HepG2 (cell line): ENCODE measurements around the gene ECSIT. TPM values are rescaled to one million over a fixed set of nuclear protein-coding genes. Genes with fewer than 3 reads are reported as not detected.

Experiments used
- AGO2 ChIP-seq: fragments of 200-400 bp; formaldehyde crosslinking; optimal IDR thresholded peaks from 2 replicates; pipeline ENCODE3; 2017; ENCODE audit warnings: mild to moderate bottlenecking, low read depth, low read length, moderate library complexity
- FOXM1 ChIP-seq: sonication (generic); formaldehyde crosslinking; IDR thresholded peaks from 2 replicates; pipeline ENCODE4 v1.5.0; 2020; ENCODE audit warnings: missing genetic modification reagents
- HOMEZ ChIP-seq: IDR thresholded peaks from 2 replicates; pipeline ENCODE4 v1.6.1; 2016; ENCODE audit warnings: low read depth
- KMT2A ChIP-seq: sonication (generic); formaldehyde crosslinking; IDR thresholded peaks from 2 replicates; pipeline ENCODE4 v1.4.0; 2020; ENCODE audit warnings: missing genetic modification reagents
- NKX3-1 ChIP-seq: sonication (generic); formaldehyde crosslinking; IDR thresholded peaks from 2 replicates; pipeline ENCODE4 v1.5.0; 2020; ENCODE audit warnings: missing genetic modification reagents
- NR0B2 ChIP-seq: sonication (generic); formaldehyde crosslinking; IDR thresholded peaks from 2 replicates; pipeline ENCODE4 v1.4.0; 2020; ENCODE audit warnings: mild to moderate bottlenecking, missing genetic modification reagents
- PAF1 ChIP-seq: IDR thresholded peaks from 2 replicates; pipeline ENCODE4 v1.6.1; 2016; ENCODE audit warnings: missing genetic modification reagents, missing compliant biosample characterization
- PCBP1 ChIP-seq: fragments of 200-400 bp; formaldehyde crosslinking; IDR thresholded peaks from 2 replicates; pipeline ENCODE4 v1.6.1; 2017; ENCODE audit warnings: mild to moderate bottlenecking, low read depth, low read length, borderline replicate concordance
- RARG ChIP-seq: sonication (generic); formaldehyde crosslinking; IDR thresholded peaks from 2 replicates; pipeline ENCODE4 v1.4.0; 2020; ENCODE audit warnings: low read depth, mild to moderate bottlenecking, missing genetic modification reagents
- REL ChIP-seq: sonication (generic); formaldehyde crosslinking; conservative IDR thresholded peaks from 2 replicates; pipeline ENCODE4 v1.8.0; 2022; ENCODE audit warnings: mild to moderate bottlenecking, missing genetic modification reagents, moderate library complexity
- SAP130 ChIP-seq: IDR thresholded peaks from 2 replicates; pipeline ENCODE4 v1.6.1; 2016; ENCODE audit warnings: low read depth
- SNAI1 ChIP-seq: sonication (generic); formaldehyde crosslinking; IDR thresholded peaks from 2 replicates; pipeline ENCODE4 v1.5.0; 2020; ENCODE audit warnings: mild to moderate bottlenecking, missing genetic modification reagents, borderline replicate concordance
- ZNF282 ChIP-seq: fragments of 450-650 bp; IDR thresholded peaks from 2 replicates; pipeline ENCODE4 v1.6.1; 2018; ENCODE audit not compliant: partially characterized antibody
- ZNF34 ChIP-seq: sonication (generic); formaldehyde crosslinking; IDR thresholded peaks from 2 replicates; pipeline ENCODE4 v1.4.0; 2020; ENCODE audit warnings: mild to moderate bottlenecking, missing genetic modification reagents, borderline replicate concordance
- ZNF460 ChIP-seq: sonication (generic); formaldehyde crosslinking; IDR thresholded peaks from 2 replicates; pipeline ENCODE4 v1.5.1; 2020; ENCODE audit warnings: missing genetic modification reagents, mild to moderate bottlenecking, borderline replicate concordance
- ZNF552 ChIP-seq: sonication (generic); formaldehyde crosslinking; IDR thresholded peaks from 2 replicates; pipeline ENCODE4 v1.9.0; 2022; ENCODE audit warnings: missing genetic modification reagents, mild to moderate bottlenecking, borderline replicate concordance
- ZNF572 ChIP-seq: sonication (generic); formaldehyde crosslinking; IDR thresholded peaks from 2 replicates; pipeline ENCODE4 v1.5.1; 2020; ENCODE audit warnings: mild to moderate bottlenecking, missing genetic modification reagents
- ZNF646 ChIP-seq: sonication (generic); formaldehyde crosslinking; IDR thresholded peaks from 2 replicates; pipeline ENCODE4 v1.9.0; 2021; ENCODE audit warnings: mild to moderate bottlenecking, missing genetic modification reagents
- polyA plus RNA-seq, 8 experiments: library from polyadenylated mRNA; depleted of rRNA in 3 of 8; stranded (reverse) in 7 of 8; unstranded in 1 of 8; fragments of >200 nt; fragmentation: Illumina TruSeq in 4 of 8; extraction: Trizol in 4 of 8; gene quantifications; 2 replicates each; pipeline versions ENCODE4 v1.2.1 to v1.2.3, GENCODE V29; 2011 to 2016; ENCODE audit warnings: low read depth in 4 of 8, missing spikeins in 1 of 8, mixed read lengths in 1 of 8; ENCODE audit not compliant: insufficient read depth in 1 of 8
- total RNA-seq, 5 experiments: library from RNA; depleted of rRNA; stranded (reverse); fragments of >200 nt; fragmentation: Illumina TruSeq; extraction: Trizol; gene quantifications; 2 replicates each; pipeline ENCODE4 v1.2.3, GENCODE V29; 2016; ENCODE audit warnings: low read depth in 1 of 5
- TF ChIP-seq, protein P1 (sequence below): fragments of 450-650 bp; IDR thresholded peaks from 2 replicates; pipeline ENCODE4 v1.6.1; 2016

The ECSIT gene
- total and polyA plus RNA-seq, 2 of the 13 experiments (the other 11 are each of a cell fraction or from before 2014, with no cell fraction given): 36.4 to 62.3 TPM

DNA sequence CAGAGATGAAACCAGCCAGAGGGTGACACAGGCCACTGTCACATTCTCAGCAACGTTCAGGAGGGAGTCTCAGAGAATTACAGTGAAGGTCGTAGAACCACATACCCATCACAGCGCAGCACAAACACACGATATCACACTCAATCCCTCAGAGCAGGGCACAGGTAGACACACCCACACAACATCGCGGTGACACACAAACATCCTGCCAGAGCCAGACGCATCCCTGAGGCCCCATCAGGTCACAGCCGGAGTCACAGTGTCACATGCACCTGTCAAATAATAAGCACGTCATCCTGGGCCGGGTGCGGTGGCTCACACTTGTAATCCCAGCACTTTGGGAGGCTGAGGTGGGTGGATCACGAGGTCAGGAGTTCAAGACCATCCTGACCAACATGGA is 65.5 kb downstream of the ECSIT start (continued):
- TF ChIP-seq ZNF282 (no peak), PCBP1 (no peak), KMT2A (no peak), RARG (no peak), HOMEZ (CRISPR knock-in tag) (no peak), NR0B2 (no peak), ZNF460 (peak; percentile 38; the same call in 1 of the 2 replicates), ZNF572 (CRISPR knock-in tag) (no peak), REL (CRISPR knock-in tag) (no peak), PAF1 (CRISPR knock-in tag) (no peak), ZNF552 (CRISPR knock-in tag) (no peak), AGO2 (no peak), SAP130 (CRISPR knock-in tag) (peak; percentile 38; the same call in 1 of the 2 replicates), ZNF34 (CRISPR knock-in tag) (no peak), NKX3-1 (CRISPR knock-in tag) (no peak), SNAI1 (CRISPR knock-in tag) (no peak), ZNF646 (peak; percentile 47; the same call in 1 of the 2 replicates), FOXM1 (CRISPR knock-in tag) (no peak)
- TF ChIP-seq, protein P1, sequence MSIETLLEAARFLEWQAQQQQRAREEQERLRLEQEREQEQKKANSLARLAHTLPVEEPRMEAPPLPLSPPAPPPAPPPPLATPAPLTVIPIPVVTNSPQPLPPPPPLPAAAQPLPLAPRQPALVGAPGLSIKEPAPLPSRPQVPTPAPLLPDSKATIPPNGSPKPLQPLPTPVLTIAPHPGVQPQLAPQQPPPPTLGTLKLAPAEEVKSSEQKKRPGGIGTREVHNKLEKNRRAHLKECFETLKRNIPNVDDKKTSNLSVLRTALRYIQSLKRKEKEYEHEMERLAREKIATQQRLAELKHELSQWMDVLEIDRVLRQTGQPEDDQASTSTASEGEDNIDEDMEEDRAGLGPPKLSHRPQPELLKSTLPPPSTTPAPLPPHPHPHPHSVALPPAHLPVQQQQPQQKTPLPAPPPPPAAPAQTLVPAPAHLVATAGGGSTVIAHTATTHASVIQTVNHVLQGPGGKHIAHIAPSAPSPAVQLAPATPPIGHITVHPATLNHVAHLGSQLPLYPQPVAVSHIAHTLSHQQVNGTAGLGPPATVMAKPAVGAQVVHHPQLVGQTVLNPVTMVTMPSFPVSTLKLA: no peak
